Activated CD4-positive, alpha-beta T cell treated with anti-CD3 and anti-CD28 coated beads, Interleukin-2, Interleukin-6, amounts not matched to agents 100 ng/mL and 50 ng/mL, durations not matched to agents 16 hours and 8 hours (primary cell): ENCODE measurements around the gene PAAF1.
"Not testable (repeated sequence)": the region's sequence is repeated elsewhere in the genome, so short reads cannot be mapped to it uniquely, and the experiment has no call there.

Experiments used
- DNase-seq: peaks from one replicate; pipeline ENCODE4 v3.0.0-alpha.2; 2020

The PAAF1 gene, protein sequence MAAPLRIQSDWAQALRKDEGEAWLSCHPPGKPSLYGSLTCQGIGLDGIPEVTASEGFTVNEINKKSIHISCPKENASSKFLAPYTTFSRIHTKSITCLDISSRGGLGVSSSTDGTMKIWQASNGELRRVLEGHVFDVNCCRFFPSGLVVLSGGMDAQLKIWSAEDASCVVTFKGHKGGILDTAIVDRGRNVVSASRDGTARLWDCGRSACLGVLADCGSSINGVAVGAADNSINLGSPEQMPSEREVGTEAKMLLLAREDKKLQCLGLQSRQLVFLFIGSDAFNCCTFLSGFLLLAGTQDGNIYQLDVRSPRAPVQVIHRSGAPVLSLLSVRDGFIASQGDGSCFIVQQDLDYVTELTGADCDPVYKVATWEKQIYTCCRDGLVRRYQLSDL

DNA sequence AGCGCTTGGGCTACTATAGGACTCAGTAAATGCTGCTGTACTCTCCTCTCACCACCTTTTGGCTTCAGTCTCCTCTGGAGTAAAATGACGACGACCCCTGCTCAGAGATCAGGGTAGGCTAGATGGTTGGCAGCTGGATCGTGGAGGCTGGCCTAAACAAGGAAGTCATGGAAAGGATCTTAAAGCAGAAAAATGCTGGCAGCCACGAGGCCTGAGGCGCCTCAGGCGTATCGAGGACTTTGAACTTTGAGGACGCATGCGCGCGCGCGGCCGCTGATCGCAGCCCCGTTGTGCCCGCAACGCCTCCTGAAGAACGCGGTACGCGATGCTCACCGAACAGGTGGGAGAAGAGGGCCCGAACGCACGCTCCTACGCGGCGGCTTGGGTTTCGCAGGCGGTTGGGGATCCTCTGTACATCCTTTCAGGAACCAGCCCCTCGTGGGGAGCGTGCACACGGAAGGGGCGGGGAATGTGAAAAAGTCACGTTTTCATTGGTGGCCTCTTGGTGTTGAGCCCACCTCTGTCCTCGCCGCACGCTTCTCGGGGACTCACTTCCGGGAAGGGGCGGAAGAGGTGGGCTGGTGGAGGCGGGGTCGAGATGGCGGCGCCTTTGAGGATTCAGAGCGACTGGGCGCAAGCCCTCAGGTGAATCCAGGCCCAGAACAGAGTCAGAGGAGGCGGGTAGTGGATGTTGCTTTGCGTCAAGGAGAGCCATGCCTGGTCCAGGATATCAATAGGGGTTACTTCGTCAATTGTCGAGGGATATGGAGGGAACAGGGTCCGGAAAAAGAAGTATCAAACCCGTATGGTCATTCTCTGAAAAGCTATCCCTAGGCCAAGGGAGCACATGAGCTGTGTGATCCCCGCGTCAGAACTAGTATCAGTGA is at the start of gene PAAF1, which contains the start of gene COA4:
Gene PAAF1, plus strand, starts transcription at position 576 of the 887 bp plus-strand sequence. Its CDS starts 23 bp downstream, at position 599.
Gene COA4, minus strand, starts transcription at position 423 of the 887 bp plus-strand sequence. CDS start 3,468 bp downstream, outside the sequence.
- DNase-seq: peak; percentile 98

DNA sequence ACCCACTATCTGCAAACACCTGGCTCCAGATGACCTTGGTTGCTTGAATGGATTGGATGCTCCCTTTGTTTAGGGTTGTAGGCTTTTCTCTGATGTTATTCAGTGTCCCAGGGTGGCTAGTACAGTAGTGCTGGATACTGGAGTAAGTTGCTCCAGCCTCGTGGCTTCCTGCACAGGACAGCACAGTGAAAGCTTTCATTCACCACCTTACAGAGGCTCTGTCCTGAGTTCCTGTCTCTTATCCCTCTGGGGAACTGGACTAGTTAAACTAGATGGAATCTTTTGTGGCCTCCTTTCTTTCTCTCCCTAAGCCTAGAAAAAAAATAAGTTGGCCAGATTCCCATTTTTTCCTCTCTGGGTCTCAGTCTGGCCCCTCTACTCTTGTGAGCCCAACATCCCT is 46.5 kb upstream of the PAAF1 start:
- no peak for DNase-seq

DNA sequence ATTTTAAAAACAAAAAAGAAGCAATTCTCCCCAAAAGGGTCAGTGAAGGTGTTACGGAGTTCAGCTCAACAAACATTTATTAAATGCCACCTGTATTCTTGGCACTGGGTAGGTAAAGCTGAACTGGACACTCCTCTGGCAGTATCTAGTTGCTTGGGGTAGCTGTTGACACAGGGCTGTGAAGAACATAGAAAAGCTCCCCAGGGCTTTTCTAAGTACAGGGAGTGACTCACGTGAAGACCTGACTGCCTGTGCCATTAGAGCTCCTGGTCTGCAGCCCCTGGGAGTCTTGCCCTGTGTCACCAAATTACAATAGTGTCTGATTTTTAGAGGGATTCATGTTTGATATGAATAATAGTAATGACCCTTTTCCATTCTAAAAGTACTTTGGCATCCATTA is 43.7 kb upstream of the PAAF1 start:
- DNase-seq: no peak

DNA sequence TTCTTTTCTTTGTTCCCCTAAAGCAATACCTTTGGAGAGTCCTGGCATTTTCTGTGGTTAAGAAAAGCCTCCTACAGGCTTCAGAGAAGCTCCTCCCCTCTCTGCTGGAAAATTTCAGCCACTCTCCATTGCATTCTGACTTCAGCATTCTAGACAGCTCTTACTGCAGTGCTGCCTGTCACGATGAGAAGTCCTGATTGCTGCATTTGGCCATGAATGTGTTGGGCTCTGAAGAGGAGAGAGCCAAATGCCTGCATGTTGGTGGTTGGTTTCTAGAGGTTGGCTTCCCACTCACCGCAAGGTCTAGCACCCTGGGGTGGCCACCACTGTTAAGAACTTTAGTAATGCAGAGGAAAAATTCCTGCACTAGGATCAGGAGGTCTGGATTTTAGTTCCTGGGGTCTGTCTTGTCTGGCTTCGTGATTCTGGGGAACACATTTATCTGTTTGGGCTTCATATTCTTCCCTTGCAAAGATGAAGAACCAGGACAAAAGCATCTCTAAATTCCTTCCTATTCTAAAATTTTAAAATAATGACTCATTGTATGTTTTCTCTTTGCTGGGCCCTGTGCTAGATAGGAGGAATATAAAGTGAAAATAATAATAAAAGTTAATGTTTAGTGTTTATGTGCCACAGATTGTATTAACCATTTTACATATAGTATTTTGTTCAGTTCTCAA is 38.2 kb upstream of the PAAF1 start:
- no peak for DNase-seq

DNA sequence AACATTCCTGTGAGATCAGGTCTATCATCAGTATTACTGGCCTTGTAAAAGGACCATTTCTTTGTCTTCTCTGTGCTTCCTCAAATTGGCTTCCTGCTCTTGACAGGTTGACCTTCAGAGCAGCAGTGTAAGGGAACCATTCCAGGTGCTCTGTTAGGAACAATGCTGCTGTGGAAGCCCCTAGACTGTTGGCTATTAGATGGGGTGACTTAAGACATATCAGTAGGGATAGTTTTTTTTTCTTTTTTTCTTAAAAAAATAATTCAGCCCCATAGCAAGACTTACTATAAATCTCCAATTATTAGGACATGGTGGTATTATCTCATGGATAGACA is 37.7 kb upstream of the PAAF1 start:
- DNase-seq: no peak

DNA sequence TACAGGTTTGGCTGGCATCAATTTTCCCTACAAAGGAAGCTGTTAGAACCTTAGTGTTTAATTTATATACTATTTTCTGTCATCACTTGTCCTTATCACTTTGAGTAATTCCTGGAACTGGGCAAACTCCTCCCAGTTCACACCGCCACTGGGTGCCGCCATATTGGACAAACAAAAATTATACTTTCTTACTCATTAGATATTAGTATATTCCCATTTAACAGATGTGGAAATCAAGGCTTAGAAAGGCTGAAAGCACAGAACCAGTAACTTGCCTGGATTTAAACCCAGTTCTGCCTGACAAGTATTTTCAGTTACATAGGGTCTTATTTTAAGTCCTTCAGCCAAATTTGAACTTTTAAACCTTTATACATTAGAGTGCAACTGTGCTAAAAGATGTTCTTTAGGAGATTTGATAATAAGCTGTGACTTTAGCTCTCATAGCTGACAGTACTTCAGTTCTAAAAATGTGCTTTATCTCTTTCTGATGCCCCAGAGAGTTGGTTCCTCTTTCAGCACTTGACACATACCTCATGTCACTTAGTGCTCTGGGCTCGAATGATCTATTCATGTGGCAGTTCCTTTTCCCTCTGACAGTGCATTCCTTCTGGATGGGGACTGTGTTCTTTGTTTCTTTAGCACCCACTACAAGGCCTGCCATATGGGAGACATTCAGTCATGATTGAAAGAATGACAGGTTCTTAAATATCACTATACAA is 25.6 kb upstream of the PAAF1 start:
- no peak for DNase-seq

- no peak for DNase-seq
Observed at GRCh38 chr11:73852049-73852448, 24.8 kb upstream of the PAAF1 start.

GRCh38 chr11:73854680-73855079 is 22.1 kb upstream of the PAAF1 start:
- DNase-seq: no peak

DNA sequence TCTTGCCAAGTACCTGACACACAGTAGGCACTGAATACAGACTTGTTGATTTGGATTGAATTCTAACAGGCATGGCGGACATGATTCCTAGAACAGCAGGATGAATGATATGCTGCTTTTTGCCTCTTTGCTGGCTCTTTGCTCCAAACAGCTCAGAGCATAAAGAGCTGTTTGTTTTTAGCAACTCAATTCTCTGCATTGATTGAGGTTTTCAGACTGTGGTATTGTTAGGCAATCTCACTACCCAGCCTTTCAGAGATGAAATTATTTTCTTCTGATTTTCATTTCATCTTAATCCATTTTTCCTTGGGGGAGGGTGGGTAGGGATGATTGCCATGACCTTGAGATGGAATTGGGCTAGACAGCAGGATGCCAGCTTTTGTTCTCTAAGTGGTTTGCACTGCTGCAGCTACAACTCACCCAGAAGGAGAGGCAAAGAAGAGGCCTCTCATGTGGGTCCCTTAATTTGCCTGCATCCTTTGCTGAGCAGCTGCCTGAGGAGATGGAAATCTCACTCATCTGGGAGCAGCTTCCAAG is 20.7 kb upstream of the PAAF1 start:
- no peak for DNase-seq

GRCh38 chr11:73859671-73860070 is 17.1 kb upstream of the PAAF1 start:
- no peak for DNase-seq

GRCh38 chr11:73860202-73860601 is 16.6 kb upstream of the PAAF1 start:
- DNase-seq: no peak

- DNase-seq: no peak
Observed at GRCh38 chr11:73862986-73863385, 13.8 kb upstream of the PAAF1 start.

GRCh38 chr11:73866095-73866579 is 10.7 kb upstream of the PAAF1 start:
- DNase-seq: no peak

DNA sequence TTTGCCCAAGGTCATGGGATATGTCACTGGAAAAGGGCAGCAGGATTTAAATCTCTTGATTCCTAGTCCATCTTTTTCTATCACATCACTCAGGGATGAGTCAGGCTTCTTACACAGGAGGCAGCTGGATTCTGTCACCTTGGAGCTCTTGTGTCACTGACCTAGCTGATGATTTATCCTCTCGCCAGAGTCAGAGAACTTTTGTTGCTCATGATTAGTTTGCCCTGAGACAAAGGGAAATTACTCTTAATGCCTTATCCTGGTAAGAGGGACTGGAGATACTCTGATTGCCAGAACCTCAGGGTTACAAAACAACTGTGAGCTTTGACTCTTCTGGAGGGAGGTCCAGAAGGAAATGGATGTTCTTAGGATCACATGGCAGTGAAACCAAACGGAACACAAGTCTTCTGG is 10.2 kb upstream of the PAAF1 start:
- no peak for DNase-seq

DNA sequence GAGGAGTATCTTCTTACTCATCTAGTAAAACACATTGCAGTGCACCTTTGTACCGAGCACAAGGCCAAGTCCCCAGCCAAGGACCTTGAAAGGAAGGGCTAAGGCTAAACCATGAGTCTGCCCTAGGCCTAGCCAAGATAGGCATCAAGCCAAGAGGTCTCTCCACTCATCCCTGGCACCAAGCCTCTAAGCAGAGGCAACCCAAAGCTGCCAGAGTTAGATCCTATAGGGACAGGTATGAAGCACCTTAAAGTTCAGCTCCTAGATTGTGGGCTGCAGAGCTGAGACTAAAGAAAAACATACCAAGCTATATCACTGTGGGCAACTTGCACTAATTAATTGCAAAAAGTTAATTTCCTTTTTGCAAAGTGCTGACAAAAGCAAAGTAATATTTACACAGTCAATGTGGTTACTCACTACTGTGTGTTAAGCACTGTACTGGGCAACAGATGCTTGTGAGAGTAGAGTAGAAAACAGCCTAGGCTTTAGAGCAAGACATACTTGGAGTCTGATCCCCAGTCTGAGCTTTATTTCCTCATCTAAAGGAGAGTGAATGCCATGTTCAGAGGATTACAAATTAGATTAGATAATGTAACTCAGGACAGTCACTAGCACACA is 7.4 kb upstream of the PAAF1 start:
- peak; percentile 7 for DNase-seq

DNA sequence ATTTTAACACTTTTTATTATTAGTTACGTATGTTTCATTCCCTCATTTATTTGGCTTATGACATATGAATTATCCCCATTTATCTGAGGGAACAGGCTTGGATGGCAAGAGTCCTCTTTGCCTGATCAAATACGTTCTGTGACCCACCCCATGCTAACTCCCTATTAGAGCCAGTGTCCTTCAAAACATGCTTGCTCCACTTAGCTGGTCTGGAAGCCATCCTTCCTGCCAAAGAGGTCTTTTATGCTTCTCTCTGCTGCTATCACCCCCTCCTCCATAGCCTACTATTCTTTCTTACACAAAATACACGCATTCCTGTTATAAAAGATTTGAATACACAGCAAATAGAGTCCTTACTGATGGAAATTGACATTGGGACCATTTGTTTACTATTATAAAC is 6.5 kb upstream of the PAAF1 start:
- DNase-seq: no peak

DNA sequence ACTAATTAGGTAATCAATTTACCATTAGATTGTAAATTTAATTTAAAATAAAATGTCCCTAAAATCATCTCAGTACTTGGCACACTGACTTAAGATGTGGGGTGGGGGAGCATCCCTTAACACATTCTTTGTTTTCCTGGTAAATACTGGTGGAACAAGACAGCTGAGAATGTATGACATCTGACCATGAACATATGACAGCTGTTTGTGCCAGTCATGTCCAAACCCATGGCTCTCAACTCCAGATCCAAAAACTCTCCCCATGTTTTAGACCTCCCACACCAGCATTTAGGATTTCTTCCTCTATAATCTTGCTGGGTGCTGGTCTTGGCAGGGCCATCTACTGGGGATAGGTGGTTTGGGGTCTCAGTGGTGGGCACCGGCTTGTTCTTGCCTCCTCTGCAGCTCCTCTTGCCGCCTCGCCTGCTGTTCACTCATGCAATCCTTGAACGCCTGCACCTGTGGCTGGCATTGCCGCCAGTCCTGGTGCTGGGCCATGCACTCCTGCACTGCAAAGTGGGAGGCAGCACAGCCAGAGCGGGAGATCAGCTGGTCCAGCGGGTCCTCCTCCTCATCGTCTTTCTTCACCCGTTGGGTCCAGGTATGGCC is 3.9 kb upstream of the PAAF1 start:
- no peak for DNase-seq

GRCh38 chr11:73875380-73875779 is 1.4 kb upstream of the PAAF1 start:
- no peak for DNase-seq

DNA sequence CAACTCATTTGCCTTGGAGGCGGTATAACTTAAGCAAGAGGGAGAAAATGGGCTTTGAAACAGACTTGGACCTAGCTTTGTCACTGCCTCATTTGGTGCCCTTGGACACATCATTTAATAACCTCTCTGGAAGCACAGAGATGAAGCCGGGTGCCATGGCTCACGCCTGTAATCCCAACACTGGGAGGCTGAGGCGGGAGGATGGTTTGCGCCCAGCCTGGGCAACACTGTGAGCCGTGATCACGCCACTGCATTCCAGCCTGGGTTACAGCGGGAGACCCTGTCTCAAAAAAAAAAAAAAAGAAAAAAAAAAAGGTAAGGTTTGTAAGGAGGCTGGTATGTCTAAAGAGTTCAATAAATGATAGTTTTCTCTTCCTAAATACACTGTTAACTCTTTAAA is 959 bp upstream of the PAAF1 start:
- peak; percentile 17 for DNase-seq

GRCh38 chr11:73878771-73879170 is 2.0 kb downstream of the PAAF1 start:
- DNase-seq: no peak

GRCh38 chr11:73880449-73880848 is 3.6 kb downstream of the PAAF1 start:
- DNase-seq: not testable (repeated sequence)
